ENCODE data around the gene NEURL3. TPM values are rescaled to one million over a fixed set of nuclear protein-coding genes. Genes with fewer than 3 reads are reported as not detected.

Gene NEURL3
- total and polyA plus RNA-seq, 10 donors, result 0.32 to 1.2 (median 0.64) TPM; not detected in 2

- peaks cover 17 to 40% (median 28%) of the 10 kb centered on the region in 6 donors for H3K4me1 ChIP-seq
- H3K4me3 ChIP-seq, result no peak overlapping the region
- peak; percentile 78 for DNase-seq
- peaks cover 0 to 7% (median 0%) of the 10 kb centered on the region in 7 donors for H3K27me3 ChIP-seq (replicated peaks in 1 of 7)
- peak overlapping the region in 5 of 8 donors; percentile 5 to 62 (median 34) for H3K27ac ChIP-seq
- H3K36me3 ChIP-seq, result no peaks in the 10 kb centered on the region
- intact Hi-C loops (cut with DNase I; ENCODE audit: low total_unique reads), result no loop called here
- TF ChIP-seq POLR2A (IDR thresholded peaks at IDR 0.05) (no peak), CTCF (IDR thresholded peaks at IDR 0.05 in 8 of 11, conservative IDR thresholded peaks at IDR 0.05 in 3 of 11) (no peak), POLR2AphosphoS5 (IDR thresholded peaks at IDR 0.05) (peak in 2 of 3 donors; percentile 36 to 45)
- H3K9me3 ChIP-seq, result no peaks in the 10 kb centered on the region
- WGBS, 5 donors, result 67 to 81% (median 77%) methylated on average over 12 to 16 of the region's 16 CpGs
Observed at GRCh38 chr2:96501886-96502810, 3.0 kb downstream of the NEURL3 start.

- DNase-seq, result peak; percentile 75
- WGBS, 5 donors, result 5 to 25% (median 13%) methylated on average over 2 of the region's 2 CpGs
- Histone ChIP-seq H3K4me1 (peaks cover 17 to 40% (median 28%) of the 10 kb centered on the region in 6 donors), H3K27me3 (replicated peaks in 1 of 7) (peaks cover 0 to 7% (median 0%) of the 10 kb centered on the region in 7 donors), H3K9me3 (no peaks in the 10 kb centered on the region), H3K27ac (peak overlapping the region in 5 of 8 donors; percentile 5 to 62 (median 34)), H3K4me3 (no peak overlapping the region), H3K36me3 (no peaks in the 10 kb centered on the region)
- intact Hi-C loops (cut with DNase I; ENCODE audit: low total_unique reads), result no loop called here
- TF ChIP-seq POLR2AphosphoS5 (IDR thresholded peaks at IDR 0.05) (peak in 2 of 3 donors; percentile 20 to 61), CTCF (IDR thresholded peaks at IDR 0.05 in 8 of 11, conservative IDR thresholded peaks at IDR 0.05 in 3 of 11) (no peak)
Observed at GRCh38 chr2:96501471-96501874, 3.7 kb downstream of the NEURL3 start.

GRCh38 chr2:96500385-96501066 is 4.6 kb downstream of the NEURL3 start:
- H3K4me1 ChIP-seq, result peaks cover 17 to 40% (median 28%) of the 10 kb centered on the region in 6 donors
- H3K4me3 ChIP-seq, result peak overlapping the region in 2 of 8 donors; percentile 6 to 46
- peaks cover 0 to 7% (median 0%) of the 10 kb centered on the region in 7 donors for H3K27me3 ChIP-seq (replicated peaks in 1 of 7)
- WGBS, 5 donors, result 48 to 70% (median 65%) methylated on average over 31 to 64 of the region's 64 CpGs
- DNase-seq, result peak; percentile 71
- no peaks in the 10 kb centered on the region for H3K36me3 ChIP-seq
- intact Hi-C loops (cut with DNase I; ENCODE audit: low total_unique reads), result no loop called here
- peaks cover 0 to 5% (median 2%) of the 10 kb centered on the region in 8 donors for H3K9me3 ChIP-seq
- peak overlapping the region in 1 of 8 donors; percentile 2 for H3K27ac ChIP-seq
- TF ChIP-seq CTCF (IDR thresholded peaks at IDR 0.05 in 8 of 11, conservative IDR thresholded peaks at IDR 0.05 in 3 of 11), result no peak
- TF ChIP-seq POLR2AphosphoS5 (IDR thresholded peaks at IDR 0.05), result peak in 2 of 3 donors; percentile 59 to 63
